GM21786 (cell line): ENCODE results near the gene NPAS3.
"Not testable (repeated sequence)": the region's sequence is repeated elsewhere in the genome, so short reads cannot be mapped to it uniquely, and the experiment has no call there.

Source experiments
- ATAC-seq: cut with Tn5 transposase; IDR thresholded peaks from one replicate; pipeline ENCODE4 v1.9.1; 2021; ENCODE audit not compliant: unreplicated experiment

Gene NPAS3

GRCh38 chr14:33068626-33069025, 129.9 kb downstream of the NPAS3 start:
- ATAC-seq, result no peak

GRCh38 chr14:33070475-33070874, 131.8 kb downstream of the NPAS3 start:
- ATAC-seq, result no peak

GRCh38 chr14:33073023-33073422, 134.3 kb downstream of the NPAS3 start:
- no peak for ATAC-seq

GRCh38 chr14:33081259-33081658, 142.6 kb downstream of the NPAS3 start:
- ATAC-seq, result no peak

- ATAC-seq, result no peak
Measured at GRCh38 chr14:33085799-33086198, 147.1 kb downstream of the NPAS3 start.

- not testable (repeated sequence) for ATAC-seq
Measured at GRCh38 chr14:33088274-33088673, 149.6 kb downstream of the NPAS3 start.

GRCh38 chr14:33098016-33098415, 159.3 kb downstream of the NPAS3 start:
- ATAC-seq, result no peak

- no peak for ATAC-seq
Measured at GRCh38 chr14:33103489-33103888, 164.8 kb downstream of the NPAS3 start.

- ATAC-seq, result no peak
Measured at GRCh38 chr14:33103966-33104365, 165.3 kb downstream of the NPAS3 start.

- ATAC-seq, result no peak
Measured at GRCh38 chr14:33110737-33111443, 172.2 kb downstream of the NPAS3 start.

- no peak for ATAC-seq
Measured at GRCh38 chr14:33114331-33114730, 175.7 kb downstream of the NPAS3 start.

GRCh38 chr14:33118668-33119067, 180.0 kb downstream of the NPAS3 start:
- ATAC-seq, result no peak

GRCh38 chr14:33120341-33120740, 181.7 kb downstream of the NPAS3 start:
- ATAC-seq, result no peak

GRCh38 chr14:33120966-33121365, 182.3 kb downstream of the NPAS3 start:
- ATAC-seq, result no peak

GRCh38 chr14:33123281-33123680, 184.6 kb downstream of the NPAS3 start:
- no peak for ATAC-seq

- ATAC-seq, result no peak
Measured at GRCh38 chr14:33126433-33126832, 187.8 kb downstream of the NPAS3 start.

GRCh38 chr14:33127531-33127930, 188.9 kb downstream of the NPAS3 start:
- no peak for ATAC-seq

GRCh38 chr14:33131801-33132200, 193.1 kb downstream of the NPAS3 start:
- no peak for ATAC-seq

GRCh38 chr14:33134162-33134561, 195.5 kb downstream of the NPAS3 start:
- no peak for ATAC-seq

- ATAC-seq, result no peak
Measured at GRCh38 chr14:33134975-33135374, 196.3 kb downstream of the NPAS3 start.

GRCh38 chr14:33150666-33151428, 212.2 kb downstream of the NPAS3 start:
- no peak for ATAC-seq

GRCh38 chr14:33163109-33163508, 224.4 kb downstream of the NPAS3 start:
- no peak for ATAC-seq
